NOMO-1 treated with dmso at 0.1 percent for 144 hours (cell line): ENCODE results near the gene VGF.
A peak's percentile ranks its signal among the peaks of the same experiment; 100 is the strongest.

Experiments
- DNase-seq: peaks from one replicate; lab custom pipeline; 2025; ENCODE audit not compliant: unreplicated experiment; lab: John Stamatoyannopoulos, UW

VGF gene

GRCh38 chr7:101166909-101167644, 1.7 kb upstream of the VGF start:
- DNase-seq: no peak

- no peak for DNase-seq
Observed at GRCh38 chr7:101166648-101166908, 1.2 kb upstream of the VGF start.

- no peak for DNase-seq
Observed at GRCh38 chr7:101165958-101166647, 734 bp upstream of the VGF start.

- no peak for DNase-seq
Observed at GRCh38 chr7:101164071-101164840, 1.1 kb downstream of the VGF start.

GRCh38 chr7:101163279-101164070, 1.9 kb downstream of the VGF start:
- no peak for DNase-seq

GRCh38 chr7:101162551-101163278, 2.7 kb downstream of the VGF start:
- peak; percentile 23 for DNase-seq

GRCh38 chr7:101161692-101162471, 3.5 kb downstream of the VGF start:
- no peak for DNase-seq

- DNase-seq: no peak
Observed at GRCh38 chr7:101160910-101161309, 4.5 kb downstream of the VGF start.

- no peak for DNase-seq
Observed at GRCh38 chr7:101159696-101160674, 5.4 kb downstream of the VGF start.

- DNase-seq: no peak
Observed at GRCh38 chr7:101156866-101157589, 8.3 kb downstream of the VGF start.

GRCh38 chr7:101156277-101156676, 9.1 kb downstream of the VGF start:
- no peak for DNase-seq

GRCh38 chr7:101155303-101155702, 10.1 kb downstream of the VGF start:
- no peak for DNase-seq

GRCh38 chr7:101154693-101155102, 10.7 kb downstream of the VGF start:
- no peak for DNase-seq

- DNase-seq: peak; percentile 91
Observed at GRCh38 chr7:101153969-101154692, 11.2 kb downstream of the VGF start, which contains the start of gene AP1S1. AP1S1 (plus strand) TSS chr7:101154476; CDS start chr7:101154515, 39 bp downstream.

- DNase-seq: no peak
Observed at GRCh38 chr7:101151908-101152651, 13.3 kb downstream of the VGF start.

- no peak for DNase-seq
Observed at GRCh38 chr7:101140746-101141382, 24.5 kb downstream of the VGF start.
